Activated naive CD4-positive, alpha-beta T cell treated with anti-CD3 and anti-CD28 coated beads, Interleukin-2, amount 50 U/mL, for 24 hours (primary cell): Measurements from ENCODE around the gene TDRD7.
A peak's percentile ranks its signal among the peaks of the same experiment; 100 is the strongest.

Experiments
- H3K27ac Mint-ChIP-seq: one replicate; pipeline ENCODE4 v1.8.0; 2021; ENCODE audit warnings: mild to moderate bottlenecking, mixed read lengths
- H3K27me3 Mint-ChIP-seq: one replicate; pipeline ENCODE4 v1.8.0; 2021; ENCODE audit warnings: mixed read lengths
- H3K36me3 Mint-ChIP-seq: one replicate; pipeline ENCODE4 v1.8.0; 2021; ENCODE audit warnings: mixed read lengths
- H3K4me1 Mint-ChIP-seq: one replicate; pipeline ENCODE4 v1.8.0; 2021; ENCODE audit warnings: mixed read lengths
- H3K4me3 Mint-ChIP-seq: one replicate; pipeline ENCODE4 v1.8.0; 2021; ENCODE audit warnings: mild to moderate bottlenecking, mixed read lengths
- H3K9me3 Mint-ChIP-seq: one replicate; pipeline ENCODE4 v1.8.0; 2021; ENCODE audit warnings: mixed read lengths

The TDRD7 gene

DNA sequence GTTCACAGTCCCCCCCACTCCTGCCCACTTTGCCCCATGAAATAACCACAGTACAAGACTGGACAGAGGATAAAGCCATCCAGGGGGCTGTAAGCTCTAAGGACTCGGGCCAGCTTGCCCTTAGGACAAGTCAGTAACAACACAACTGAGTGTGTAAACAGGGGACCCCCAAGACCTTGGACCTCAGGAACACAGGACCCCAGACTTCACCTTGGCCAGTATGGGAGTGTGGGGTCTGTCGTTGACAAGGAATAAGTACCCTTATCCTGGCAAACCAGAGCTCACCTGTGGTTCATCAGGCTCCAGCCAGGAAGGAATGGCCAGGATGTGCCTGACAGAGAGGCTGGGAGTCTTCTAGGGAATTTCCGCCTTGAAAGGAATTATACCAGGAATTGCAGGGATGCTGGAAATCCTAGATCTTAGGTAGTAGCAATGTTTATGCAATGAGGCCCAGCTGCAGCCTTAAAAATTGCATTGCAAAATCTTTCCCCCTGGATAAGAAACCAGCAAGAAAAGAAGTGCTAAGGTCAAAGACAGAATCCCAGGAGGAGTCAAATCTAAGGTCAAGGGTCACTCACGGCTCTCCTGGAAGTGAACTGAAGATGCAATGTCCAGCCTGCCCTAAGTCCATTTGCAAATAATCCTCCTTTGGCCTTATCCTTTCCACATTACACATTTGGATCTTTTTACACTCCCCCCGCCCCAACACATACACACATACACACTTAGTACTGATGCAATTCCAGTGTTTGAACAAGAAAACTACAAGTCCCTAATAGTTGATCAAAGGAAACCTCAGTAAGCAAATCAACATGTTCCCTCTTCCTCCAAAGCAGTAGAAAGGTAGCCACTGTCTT is 27.3 kb upstream of the TDRD7 start:
- Mint-ChIP-seq H3K27ac (no peak overlapping the region), H3K27me3 (peaks cover 7% of the 10 kb centered on the region), H3K9me3 (no peaks in the 10 kb centered on the region), H3K4me1 (peaks cover 13% of the 10 kb centered on the region), H3K36me3 (peaks cover 4% of the 10 kb centered on the region), H3K4me3 (no peak overlapping the region)

GRCh38 chr9:97385626-97386264 is 26.2 kb upstream of the TDRD7 start:
- no peaks in the 10 kb centered on the region for H3K9me3 Mint-ChIP-seq
- H3K36me3 Mint-ChIP-seq, result no peaks in the 10 kb centered on the region
- H3K27me3 Mint-ChIP-seq, result peaks cover 7% of the 10 kb centered on the region
- no peak overlapping the region for H3K4me3 Mint-ChIP-seq
- H3K4me1 Mint-ChIP-seq, result peaks cover 13% of the 10 kb centered on the region
- H3K27ac Mint-ChIP-seq, result no peak overlapping the region

DNA sequence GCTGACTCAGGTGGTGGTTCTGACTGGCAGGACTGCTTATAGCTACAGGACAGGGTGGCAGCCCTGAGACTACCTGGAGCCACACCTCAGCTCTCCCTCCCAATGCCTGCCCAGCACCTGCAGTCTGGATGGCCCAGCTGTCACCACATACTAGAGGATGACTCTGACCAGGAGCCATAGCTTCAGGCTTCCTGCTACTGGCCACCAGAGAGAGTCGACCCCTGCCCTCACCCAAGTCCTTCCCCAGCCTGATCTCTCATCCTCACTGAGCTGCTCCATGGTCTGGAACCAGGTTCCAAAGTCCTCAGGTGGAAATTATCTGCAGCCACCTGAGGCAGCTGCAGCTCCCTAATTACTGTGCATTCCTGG is 25.6 kb upstream of the TDRD7 start:
- Mint-ChIP-seq H3K27me3 (peaks cover 7% of the 10 kb centered on the region), H3K9me3 (no peaks in the 10 kb centered on the region), H3K4me3 (no peak overlapping the region), H3K36me3 (no peaks in the 10 kb centered on the region), H3K27ac (no peak overlapping the region), H3K4me1 (peaks cover 13% of the 10 kb centered on the region)

DNA sequence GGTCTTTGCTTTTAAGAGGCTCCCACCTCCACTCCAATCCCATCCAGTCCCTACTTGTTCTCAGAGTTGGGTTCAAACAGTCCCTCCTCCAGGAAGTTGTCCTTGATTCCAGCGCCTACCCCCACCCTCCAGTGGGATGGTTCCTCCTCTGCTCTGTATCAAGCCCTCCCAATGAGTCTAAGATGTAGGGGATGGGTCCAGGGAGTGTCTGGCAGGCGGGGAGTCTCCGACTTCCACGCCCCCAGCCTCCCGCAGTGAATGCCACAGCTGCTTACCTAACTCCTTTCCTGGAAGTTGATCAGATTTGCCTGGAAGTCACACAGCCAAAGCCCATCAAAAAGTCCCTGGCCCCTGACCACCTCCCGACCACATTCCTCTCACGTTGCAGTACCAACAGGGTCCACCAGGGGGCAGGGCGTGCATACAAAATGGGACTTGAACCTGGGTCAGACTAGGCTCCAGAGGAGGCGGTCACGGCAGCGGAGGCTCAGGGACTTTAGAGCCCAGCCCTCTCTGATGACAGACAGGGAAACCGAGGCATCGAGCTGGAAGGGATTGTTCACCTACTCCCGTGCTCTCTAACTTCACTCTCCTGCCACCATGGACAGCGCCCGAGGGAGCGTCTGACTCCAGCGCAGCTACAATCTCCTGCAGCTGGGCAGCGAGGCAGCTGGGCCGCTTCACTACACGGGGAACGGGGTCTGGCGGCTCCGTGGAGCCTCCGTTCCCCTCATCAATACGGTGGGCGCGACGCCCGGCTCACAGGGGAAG is 25.0 kb upstream of the TDRD7 start:
- Mint-ChIP-seq H3K27me3 (peaks cover 7% of the 10 kb centered on the region), H3K4me3 (no peak overlapping the region), H3K27ac (no peak overlapping the region), H3K9me3 (no peaks in the 10 kb centered on the region), H3K4me1 (peaks cover 13% of the 10 kb centered on the region), H3K36me3 (no peaks in the 10 kb centered on the region)

DNA sequence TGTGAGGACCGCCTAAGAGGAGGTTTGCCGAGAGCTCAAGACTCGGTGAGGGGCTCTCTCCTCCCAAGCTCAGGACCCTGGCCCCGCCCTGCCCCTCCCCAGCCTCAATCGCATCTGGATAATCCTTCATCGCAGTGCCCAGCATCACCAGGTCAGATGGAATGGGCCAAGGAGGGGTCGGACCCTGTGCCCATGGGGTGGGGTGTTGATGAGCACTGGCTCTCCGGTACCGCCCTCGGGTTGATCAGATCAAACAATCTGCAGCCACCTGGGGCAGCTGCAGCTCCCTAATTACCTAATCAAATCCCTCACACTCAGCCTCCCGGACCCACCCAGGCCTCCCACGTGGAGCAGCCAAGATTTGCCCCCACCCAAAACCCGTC is 24.4 kb upstream of the TDRD7 start:
- no peaks in the 10 kb centered on the region for H3K36me3 Mint-ChIP-seq
- no peaks in the 10 kb centered on the region for H3K9me3 Mint-ChIP-seq
- H3K27ac Mint-ChIP-seq, result no peak overlapping the region
- H3K4me3 Mint-ChIP-seq, result no peak overlapping the region
- peaks cover 13% of the 10 kb centered on the region for H3K4me1 Mint-ChIP-seq
- peaks cover 7% of the 10 kb centered on the region for H3K27me3 Mint-ChIP-seq

DNA sequence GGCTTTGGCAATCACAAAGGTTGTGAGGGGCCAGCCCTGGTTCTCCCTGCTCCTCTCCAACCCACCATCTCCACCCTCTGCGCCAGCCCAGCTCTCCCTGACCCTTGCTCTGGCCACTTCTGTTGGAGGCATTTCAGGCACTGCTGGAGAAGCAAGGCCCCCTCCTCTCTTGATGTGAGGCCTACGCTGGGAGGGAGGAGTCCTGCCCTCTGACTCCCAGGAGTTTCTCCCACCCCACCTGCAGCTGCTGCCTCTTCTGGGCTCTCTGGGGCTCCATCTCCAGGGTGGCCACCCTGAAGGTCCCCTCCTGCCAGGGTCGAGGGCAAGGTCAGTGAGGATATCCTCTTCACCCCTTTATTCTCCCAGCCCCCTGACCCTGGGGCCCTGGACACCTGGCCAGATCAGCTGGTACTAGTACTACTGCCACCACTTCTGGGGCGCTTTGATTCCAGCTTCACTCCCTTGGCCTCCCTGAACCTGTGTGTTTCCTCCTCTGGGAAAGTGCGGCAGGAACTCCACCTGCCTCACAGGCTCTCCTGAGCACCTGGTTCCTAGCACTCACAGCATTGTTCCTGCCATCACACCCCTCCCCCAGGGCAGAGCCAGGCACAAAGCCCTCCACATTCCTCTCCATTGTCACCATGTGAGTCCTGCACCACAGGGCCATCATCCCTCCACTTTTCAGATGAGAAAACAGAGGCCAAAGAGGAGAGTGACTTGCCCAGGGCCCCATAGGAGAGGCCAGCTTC is 23.8 kb upstream of the TDRD7 start:
- no peak overlapping the region for H3K4me3 Mint-ChIP-seq
- H3K9me3 Mint-ChIP-seq, result no peaks in the 10 kb centered on the region
- H3K36me3 Mint-ChIP-seq, result no peaks in the 10 kb centered on the region
- H3K27me3 Mint-ChIP-seq, result peaks cover 7% of the 10 kb centered on the region
- H3K4me1 Mint-ChIP-seq, result peaks cover 13% of the 10 kb centered on the region
- H3K27ac Mint-ChIP-seq, result no peak overlapping the region

DNA sequence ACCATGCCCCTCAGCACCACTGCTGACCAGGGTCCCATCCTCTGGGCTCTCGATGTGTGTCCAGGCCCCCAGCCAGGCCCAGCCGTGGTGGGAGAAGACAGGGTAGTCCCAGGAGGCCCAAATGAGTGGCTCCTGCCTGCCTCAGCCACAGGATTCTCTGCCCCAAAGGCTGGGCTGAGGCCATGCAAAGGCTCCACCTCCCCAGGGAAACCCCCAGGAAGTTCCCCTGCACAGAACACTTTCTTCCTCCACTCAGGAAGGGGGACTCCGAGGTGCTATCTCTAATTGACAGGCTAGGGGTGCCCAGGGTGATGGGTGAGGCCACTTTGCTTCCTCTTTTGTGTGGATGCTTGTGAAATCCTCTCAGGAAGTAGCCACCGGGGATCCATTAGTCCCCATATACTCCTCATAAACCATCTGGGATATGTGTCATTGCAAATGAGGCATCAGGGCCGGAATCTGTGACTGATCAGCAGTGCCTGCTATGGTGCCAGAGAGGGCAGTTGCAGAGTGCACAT is 23.1 kb upstream of the TDRD7 start:
- H3K4me1 Mint-ChIP-seq, result peaks cover 13% of the 10 kb centered on the region
- H3K4me3 Mint-ChIP-seq, result no peak overlapping the region
- H3K27ac Mint-ChIP-seq, result peak overlapping the region; percentile 46
- no peaks in the 10 kb centered on the region for H3K36me3 Mint-ChIP-seq
- H3K27me3 Mint-ChIP-seq, result peaks cover 7% of the 10 kb centered on the region
- H3K9me3 Mint-ChIP-seq, result no peaks in the 10 kb centered on the region

GRCh38 chr9:97389249-97389648 is 22.6 kb upstream of the TDRD7 start:
- H3K36me3 Mint-ChIP-seq, result no peaks in the 10 kb centered on the region
- peaks cover 7% of the 10 kb centered on the region for H3K27me3 Mint-ChIP-seq
- H3K4me3 Mint-ChIP-seq, result no peak overlapping the region
- H3K4me1 Mint-ChIP-seq, result peaks cover 13% of the 10 kb centered on the region
- no peaks in the 10 kb centered on the region for H3K9me3 Mint-ChIP-seq
- H3K27ac Mint-ChIP-seq, result no peak overlapping the region

GRCh38 chr9:97390791-97391406 is 21.0 kb upstream of the TDRD7 start:
- Mint-ChIP-seq H3K4me3 (no peak overlapping the region), H3K4me1 (peaks cover 13% of the 10 kb centered on the region), H3K9me3 (no peaks in the 10 kb centered on the region), H3K27ac (no peak overlapping the region), H3K36me3 (no peaks in the 10 kb centered on the region), H3K27me3 (peaks cover 7% of the 10 kb centered on the region)

DNA sequence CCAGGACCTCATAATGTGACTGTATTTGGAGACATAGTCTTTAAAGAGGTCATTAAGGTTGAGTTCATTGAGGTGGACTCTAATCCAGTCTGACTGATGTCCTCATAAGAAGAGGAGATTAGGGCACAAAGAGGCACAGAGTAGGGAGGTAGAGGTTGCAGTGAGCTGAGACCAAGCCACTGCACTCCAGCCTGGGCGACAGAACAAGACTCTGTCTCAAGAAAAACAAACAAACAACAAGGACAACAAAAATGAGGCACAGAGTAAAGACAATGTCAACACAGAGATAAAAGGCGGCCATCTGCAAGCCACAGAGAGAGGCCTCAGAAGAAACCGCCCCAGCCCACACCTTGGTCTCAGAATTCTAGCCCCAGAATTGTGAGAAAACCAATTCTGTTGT is 17.0 kb upstream of the TDRD7 start:
- H3K4me1 Mint-ChIP-seq, result peaks cover 5% of the 10 kb centered on the region
- H3K9me3 Mint-ChIP-seq, result no peaks in the 10 kb centered on the region
- H3K27me3 Mint-ChIP-seq, result no peaks in the 10 kb centered on the region
- no peaks in the 10 kb centered on the region for H3K36me3 Mint-ChIP-seq
- H3K4me3 Mint-ChIP-seq, result no peak overlapping the region
- H3K27ac Mint-ChIP-seq, result no peak overlapping the region

DNA sequence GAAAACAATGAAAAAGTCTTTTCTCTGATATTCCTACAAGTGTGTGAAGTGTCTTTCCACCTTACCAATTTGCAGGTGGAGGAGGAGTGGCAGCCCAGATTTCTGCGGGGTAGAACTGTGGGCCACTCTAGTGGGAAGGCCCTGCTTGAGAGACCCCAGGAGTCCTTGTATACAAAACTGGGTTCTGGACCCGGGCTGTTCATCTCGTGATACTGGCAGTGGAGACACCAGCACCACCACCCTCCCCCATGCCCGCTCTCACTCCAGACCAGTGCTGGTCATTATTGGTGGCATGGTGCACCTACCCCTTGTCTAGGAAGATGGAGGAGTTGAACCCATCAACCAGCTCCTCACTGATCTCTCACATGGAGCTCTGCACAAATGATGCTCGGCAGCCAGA is 16.2 kb upstream of the TDRD7 start:
- no peaks in the 10 kb centered on the region for H3K9me3 Mint-ChIP-seq
- no peak overlapping the region for H3K4me3 Mint-ChIP-seq
- H3K4me1 Mint-ChIP-seq, result peaks cover 5% of the 10 kb centered on the region
- no peaks in the 10 kb centered on the region for H3K36me3 Mint-ChIP-seq
- no peaks in the 10 kb centered on the region for H3K27me3 Mint-ChIP-seq
- no peak overlapping the region for H3K27ac Mint-ChIP-seq

GRCh38 chr9:97396256-97396655 is 15.6 kb upstream of the TDRD7 start:
- H3K9me3 Mint-ChIP-seq, result no peaks in the 10 kb centered on the region
- H3K4me3 Mint-ChIP-seq, result no peak overlapping the region
- H3K36me3 Mint-ChIP-seq, result no peaks in the 10 kb centered on the region
- H3K27ac Mint-ChIP-seq, result no peak overlapping the region
- no peaks in the 10 kb centered on the region for H3K27me3 Mint-ChIP-seq
- peaks cover 5% of the 10 kb centered on the region for H3K4me1 Mint-ChIP-seq

- no peaks in the 10 kb centered on the region for H3K36me3 Mint-ChIP-seq
- no peak overlapping the region for H3K27ac Mint-ChIP-seq
These were observed 14.7 kb upstream of the TDRD7 start for GRCh38 chr9:97397220-97397619.

GRCh38 chr9:97398999-97399758 is 12.7 kb upstream of the TDRD7 start:
- peaks cover 2% of the 10 kb centered on the region for H3K36me3 Mint-ChIP-seq
- no peak overlapping the region for H3K4me3 Mint-ChIP-seq
- peaks cover 9% of the 10 kb centered on the region for H3K9me3 Mint-ChIP-seq
- H3K4me1 Mint-ChIP-seq, result peaks cover 5% of the 10 kb centered on the region
- no peak overlapping the region for H3K27ac Mint-ChIP-seq
- H3K27me3 Mint-ChIP-seq, result no peaks in the 10 kb centered on the region

More at GRCh38 chr9:97397220-97397619, 14.7 kb upstream of the TDRD7 start:
- Mint-ChIP-seq H3K4me3 (no peak overlapping the region), H3K9me3 (no peaks in the 10 kb centered on the region), H3K4me1 (peaks cover 5% of the 10 kb centered on the region), H3K27me3 (no peaks in the 10 kb centered on the region)
